GM12878 (cell line): ENCODE data around the gene NPAS3. TPM values are rescaled to one million over a fixed set of nuclear protein-coding genes. Genes with fewer than 3 reads are reported as not detected.

Experiments
- ATAC-seq: fragments of 200-7000 bp; cut with Tn5 transposase; 3 replicates; pipeline ENCODE4 v1.9.1; 2020; ENCODE audit warnings: mild to moderate bottlenecking, moderate library complexity
- BruUV-seq: library from RNA; stranded (reverse); fragments of 400-500 nt; replicated peaks from 2 replicates; lab custom pipeline; 2021; lab: Mats Ljungman, UMichigan
- CTCF ChIA-PET: fragments of 300-600 bp; sonication (Branson Sonifier 250); formaldehyde crosslinking; extraction: SDS; loops from one replicate; lab custom pipeline; 2021; ENCODE audit warnings: inconsistent platforms; lab: Yijun Ruan, JAX
- POLR2A ChIA-PET: fragments of 350-600 bp; formaldehyde crosslinking; extraction: SDS; loops from one replicate; lab custom pipeline; 2021; ENCODE audit warnings: inconsistent platforms; lab: Charles Lee
- RAD21 ChIA-PET: fragments of 300-600 bp; sonication (Branson Sonifier 250); formaldehyde crosslinking; loops from one replicate; lab custom pipeline; 2023; ENCODE audit warnings: antibody characterized with exemption; ENCODE audit not compliant: unreplicated experiment; lab: Charles Lee
- SMC1A ChIA-PET: fragments of 300-600 bp; sonication (Branson Sonifier 250); formaldehyde crosslinking; loops from one replicate; lab custom pipeline; 2023; ENCODE audit not compliant: unreplicated experiment, uncharacterized antibody; lab: Charles Lee
- DNase-seq: peaks from one replicate; pipeline ENCODE4 v3.0.0-alpha.2; 2011; ENCODE audit warnings: low read depth, low spot score
- FAIRE-seq: peaks from 3 replicates; lab custom pipeline; 2011; peaks lifted over from hg19 to GRCh38; lab: Jason Lieb, UNC
- H2AFZ ChIP-seq: 2 replicates; pipeline ENCODE4 v1.6.0; 2011; ENCODE audit warnings: low read depth, low read length, control low read depth; ENCODE audit not compliant: control insufficient read depth
- H3K27ac ChIP-seq: 2 replicates; pipeline ENCODE4 v1.5.1; 2011; ENCODE audit warnings: control low read depth; ENCODE audit not compliant: control insufficient read depth, insufficient read depth
- H3K27me3 ChIP-seq, 2 experiments: replicated peaks in 1 of 2; 2 replicates each; pipeline versions ENCODE4 v1.6.0 to v1.6.1; 2011; ENCODE audit warnings: low read length in 1 of 2; ENCODE audit not compliant: control insufficient read depth in 2 of 2, insufficient read depth in 2 of 2
- H3K36me3 ChIP-seq, 2 experiments: 2 replicates each; pipeline ENCODE4 v1.5.1; 2011; ENCODE audit warnings: low read length in 1 of 2; ENCODE audit not compliant: control insufficient read depth in 2 of 2, insufficient read depth in 2 of 2
- H3K4me1 ChIP-seq: 2 replicates; pipeline ENCODE4 v1.6.1; 2011; ENCODE audit warnings: mild to moderate bottlenecking, low read length, moderate library complexity, mixed read lengths; ENCODE audit not compliant: control insufficient read depth, insufficient read depth
- H3K4me2 ChIP-seq: 2 replicates; pipeline ENCODE4 v1.6.0; 2011; ENCODE audit warnings: control low read depth; ENCODE audit not compliant: control insufficient read depth, insufficient read depth
- H3K4me3 ChIP-seq: fragments of 200-600 bp; sonication (generic); 2 replicates; pipeline ENCODE4 v1.5.1; 2016
- H3K79me2 ChIP-seq: 2 replicates; pipeline ENCODE4 v1.6.0; 2011; ENCODE audit warnings: low read length; ENCODE audit not compliant: control insufficient read depth, insufficient read depth
- H3K9ac ChIP-seq: 2 replicates; pipeline ENCODE4 v1.8.0; 2011; ENCODE audit warnings: low read length, control low read depth, mixed read lengths; ENCODE audit not compliant: control insufficient read depth, insufficient read depth
- H3K9me3 ChIP-seq: replicated peaks from 3 replicates; pipeline ENCODE4 v1.5.1; 2011; ENCODE audit warnings: mild to moderate bottlenecking, low read length; ENCODE audit not compliant: control insufficient read depth, insufficient read depth
- H4K20me1 ChIP-seq: 2 replicates; pipeline ENCODE4 v1.6.0; 2011; ENCODE audit not compliant: control insufficient read depth, insufficient read depth
- ASH2L ChIP-seq: fragments of 300-600, 200-600 bp; sonication (generic); IDR thresholded peaks from 2 replicates; pipeline ENCODE4 v1.6.1; 2017; ENCODE audit warnings: low read depth, mild to moderate bottlenecking, borderline replicate concordance
- BRCA1 ChIP-seq: IDR thresholded peaks from 2 replicates; pipeline ENCODE4 v1.6.1; 2011; ENCODE audit warnings: low read depth, low read length, improper control_type of control experiment
- ETV6 ChIP-seq, 2 experiments: fragments of 450-650 bp in 1 of 2; IDR thresholded peaks in 1 of 2; conservative IDR thresholded peaks in 1 of 2; 2 replicates each; pipeline ENCODE4 v1.6.1; 2014; ENCODE audit warnings: antibody characterized with exemption in 1 of 2, borderline replicate concordance in 1 of 2, low read depth in 1 of 2, mild to moderate bottlenecking in 1 of 2, moderate library complexity in 1 of 2
- JUNB ChIP-seq: IDR thresholded peaks from 2 replicates; pipeline ENCODE4 v1.6.1; 2016; ENCODE audit warnings: antibody characterized with exemption, mild to moderate bottlenecking
- LARP7 ChIP-seq: fragments of 450-650 bp; IDR thresholded peaks from 2 replicates; pipeline ENCODE4 v1.6.1; 2017; ENCODE audit warnings: mild to moderate bottlenecking
- NBN ChIP-seq: fragments of 450-650 bp; IDR thresholded peaks from 2 replicates; pipeline ENCODE4 v1.6.1; 2016
- NFYA ChIP-seq: IDR thresholded peaks from 2 replicates; pipeline ENCODE4 v1.6.1; 2011; ENCODE audit warnings: low read depth, mild to moderate bottlenecking, low read length, improper control_type of control experiment, borderline replicate concordance
- NRF1 ChIP-seq: conservative IDR thresholded peaks from 2 replicates; pipeline ENCODE4 v1.6.1; 2011; ENCODE audit warnings: mild to moderate bottlenecking, low read depth, low read length, improper control_type of control experiment
- PAX8 ChIP-seq: fragments of 450-650 bp; IDR thresholded peaks from 2 replicates; pipeline ENCODE4 v1.6.1; 2017; ENCODE audit warnings: mild to moderate bottlenecking, moderate library complexity
- PML ChIP-seq: IDR thresholded peaks from 2 replicates; pipeline ENCODE4 v1.6.1; 2012; ENCODE audit warnings: low read length, inconsistent platforms
- SIN3A ChIP-seq: IDR thresholded peaks from 2 replicates; pipeline ENCODE4 v1.6.1; 2012; ENCODE audit warnings: low read depth, low read length, improper control_type of control experiment
- SIX5 ChIP-seq: IDR thresholded peaks from 2 replicates; pipeline ENCODE4 v1.6.1; 2011; ENCODE audit warnings: mild to moderate bottlenecking, low read depth, low read length, moderate library complexity; ENCODE audit not compliant: severe bottlenecking
- TARDBP ChIP-seq: IDR thresholded peaks from 2 replicates; pipeline ENCODE4 v1.6.1; 2016; ENCODE audit warnings: borderline replicate concordance
- YY1 ChIP-seq: IDR thresholded peaks from 2 replicates; pipeline ENCODE4 v1.6.1; 2011; ENCODE audit warnings: low read depth, mild to moderate bottlenecking, low read length
- WGBS: methylation state at CpG from one replicate; pipeline ENCODE4 v1.1.6; 2016; ENCODE audit warnings: low lambda C conversion rate; ENCODE audit not compliant: insufficient replicate concordance, insufficient coverage; ENCODE audit errors: missing lambda C conversion rate; 5-methylcytosine and 5-hydroxymethylcytosine counted together
- in situ Hi-C: fragments of 300-500 bp; cut with MboI; formaldehyde crosslinking; loops from 9 replicates; pipeline ENCODE4 v1.14.3; 2018; ENCODE audit warnings: mixed read lengths
- intact Hi-C: fragments of 100-400 bp; cut with micrococcal nuclease; formaldehyde crosslinking; loops from one replicate; pipeline ENCODE4 v1.14.2; 2022; ENCODE audit not compliant: unreplicated experiment
- polyA plus RNA-seq, 11 experiments: library from polyadenylated mRNA; depleted of rRNA in 4 of 11; unstranded in 6 of 11; stranded (reverse) in 5 of 11; fragments of >200 nt; fragmentation: Nextera tagmentation in 4 of 11; fragmentation: Illumina TruSeq in 1 of 11; extraction: Ambion mirVana in 4 of 11; extraction: Trizol in 1 of 11; gene quantifications; 1 replicate in 1 of 11; 2 replicates in 10 of 11; pipeline versions ENCODE4 v1.2.1 to v1.2.3, GENCODE V29; 2011 to 2016; ENCODE audit warnings: inconsistent platforms in 2 of 11, missing spikeins in 2 of 11, low read depth in 1 of 11
- total RNA-seq, 4 experiments: library from RNA; depleted of rRNA in 3 of 4; stranded (reverse); fragments of >200 nt in 3 of 4; fragmentation: Illumina TruSeq in 1 of 4; extraction: Trizol in 1 of 4; gene quantifications; 2 replicates each; pipeline versions ENCODE4 v1.2.1 to v1.2.3, GENCODE V29; 2013 to 2021
- TF ChIP-seq, protein P1 (sequence below): IDR thresholded peaks from 2 replicates; pipeline ENCODE4 v1.6.1; 2011; ENCODE audit warnings: borderline replicate concordance, low read depth, mild to moderate bottlenecking, moderate library complexity, mixed read lengths, low read length; ENCODE audit not compliant: insufficient read depth; ENCODE audit errors: extremely low read length
- TF ChIP-seq, protein P2 (sequence below): fragments of 450-650 bp; IDR thresholded peaks from 2 replicates; pipeline ENCODE4 v1.6.1; 2016; ENCODE audit warnings: mild to moderate bottlenecking
- TF ChIP-seq, protein P3 (sequence below): fragments of 450-650 bp; IDR thresholded peaks from 2 replicates; pipeline ENCODE4 v1.6.1; 2018; ENCODE audit warnings: borderline replicate concordance, mild to moderate bottlenecking; ENCODE audit not compliant: partially characterized antibody
- TF ChIP-seq, protein P4 (sequence below): fragments of 450-650 bp; IDR thresholded peaks from 2 replicates; pipeline ENCODE4 v1.6.1; 2018; ENCODE audit warnings: mild to moderate bottlenecking, low read depth, moderate library complexity; ENCODE audit not compliant: partially characterized antibody

Gene NPAS3
- total and polyA plus RNA-seq, 10 of the 15 experiments (the other 5 are each of a cell fraction or from before 2014, with no cell fraction given): under 0.01 to 2.7 (median 0.03) TPM; not detected in 6

DNA sequence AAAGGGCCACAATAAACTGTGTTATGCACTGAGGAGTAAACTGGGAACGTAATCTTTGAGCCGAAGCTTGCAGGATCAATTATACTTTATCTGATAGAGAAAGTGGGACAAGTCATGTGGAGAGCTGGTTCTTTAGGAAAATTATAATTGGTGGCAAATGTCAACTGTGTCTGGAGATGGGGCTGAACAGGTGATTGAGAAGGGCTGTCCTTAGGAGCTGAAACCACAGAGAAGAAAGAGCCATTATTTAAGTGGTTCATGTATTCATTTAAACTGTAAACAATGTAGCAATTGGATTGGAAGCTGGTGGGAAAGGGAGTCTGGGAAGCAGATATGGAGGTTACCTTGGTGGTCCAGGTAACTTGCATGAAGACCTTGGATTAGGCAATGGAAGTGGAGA is 193.1 kb downstream of the NPAS3 start:
- ChIA-PET CTCF (no interaction called here), RAD21 (no interaction called here), POLR2A (no interaction called here), SMC1A (interaction anchor here (1.1 kb wide), 1 partner anchor 25 kb away, joined by 3 read pairs; no protein-coding TSS in a partner anchor)
- Histone ChIP-seq H3K4me3 (no peak overlapping the region), H4K20me1 (no peaks in the 10 kb centered on the region), H3K4me2 (no peak overlapping the region), H3K9me3 (no peaks in the 10 kb centered on the region), H3K36me3 (no peaks in the 10 kb centered on the region), H3K79me2 (no peaks in the 10 kb centered on the region), H3K27ac (no peak overlapping the region), H3K4me1 (no peaks in the 10 kb centered on the region), H3K27me3 (no peaks in the 10 kb centered on the region), H2AFZ (no peak overlapping the region), H3K9ac (no peak overlapping the region)
- FAIRE-seq: no peak
- DNase-seq: no peak
- 0% methylated on average over 2 of the region's 2 CpGs for WGBS
- BruUV-seq: no TSS peak
- intact Hi-C loops: no loop called here
- TF ChIP-seq, protein P1, sequence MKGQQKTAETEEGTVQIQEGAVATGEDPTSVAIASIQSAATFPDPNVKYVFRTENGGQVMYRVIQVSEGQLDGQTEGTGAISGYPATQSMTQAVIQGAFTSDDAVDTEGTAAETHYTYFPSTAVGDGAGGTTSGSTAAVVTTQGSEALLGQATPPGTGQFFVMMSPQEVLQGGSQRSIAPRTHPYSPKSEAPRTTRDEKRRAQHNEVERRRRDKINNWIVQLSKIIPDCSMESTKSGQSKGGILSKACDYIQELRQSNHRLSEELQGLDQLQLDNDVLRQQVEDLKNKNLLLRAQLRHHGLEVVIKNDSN: no peak
- TF ChIP-seq PAX8: no peak
- TF ChIP-seq NBN: no peak
- TF ChIP-seq, protein P2, sequence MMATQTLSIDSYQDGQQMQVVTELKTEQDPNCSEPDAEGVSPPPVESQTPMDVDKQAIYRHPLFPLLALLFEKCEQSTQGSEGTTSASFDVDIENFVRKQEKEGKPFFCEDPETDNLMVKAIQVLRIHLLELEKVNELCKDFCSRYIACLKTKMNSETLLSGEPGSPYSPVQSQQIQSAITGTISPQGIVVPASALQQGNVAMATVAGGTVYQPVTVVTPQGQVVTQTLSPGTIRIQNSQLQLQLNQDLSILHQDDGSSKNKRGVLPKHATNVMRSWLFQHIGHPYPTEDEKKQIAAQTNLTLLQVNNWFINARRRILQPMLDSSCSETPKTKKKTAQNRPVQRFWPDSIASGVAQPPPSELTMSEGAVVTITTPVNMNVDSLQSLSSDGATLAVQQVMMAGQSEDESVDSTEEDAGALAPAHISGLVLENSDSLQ: no peak
- no peak for TF ChIP-seq JUNB
- TF ChIP-seq, protein P3, sequence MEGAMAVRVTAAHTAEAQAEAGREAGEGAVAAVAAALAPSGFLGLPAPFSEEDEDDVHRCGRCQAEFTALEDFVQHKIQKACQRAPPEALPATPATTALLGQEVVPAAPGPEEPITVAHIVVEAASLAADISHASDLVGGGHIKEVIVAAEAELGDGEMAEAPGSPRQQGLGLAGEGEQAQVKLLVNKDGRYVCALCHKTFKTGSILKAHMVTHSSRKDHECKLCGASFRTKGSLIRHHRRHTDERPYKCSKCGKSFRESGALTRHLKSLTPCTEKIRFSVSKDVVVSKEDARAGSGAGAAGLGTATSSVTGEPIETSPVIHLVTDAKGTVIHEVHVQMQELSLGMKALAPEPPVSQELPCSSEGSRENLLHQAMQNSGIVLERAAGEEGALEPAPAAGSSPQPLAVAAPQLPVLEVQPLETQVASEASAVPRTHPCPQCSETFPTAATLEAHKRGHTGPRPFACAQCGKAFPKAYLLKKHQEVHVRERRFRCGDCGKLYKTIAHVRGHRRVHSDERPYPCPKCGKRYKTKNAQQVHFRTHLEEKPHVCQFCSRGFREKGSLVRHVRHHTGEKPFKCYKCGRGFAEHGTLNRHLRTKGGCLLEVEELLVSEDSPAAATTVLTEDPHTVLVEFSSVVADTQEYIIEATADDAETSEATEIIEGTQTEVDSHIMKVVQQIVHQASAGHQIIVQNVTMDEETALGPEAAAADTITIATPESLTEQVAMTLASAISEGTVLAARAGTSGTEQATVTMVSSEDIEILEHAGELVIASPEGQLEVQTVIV: no peak
- no peak for TF ChIP-seq PML
- TF ChIP-seq, protein P4, sequence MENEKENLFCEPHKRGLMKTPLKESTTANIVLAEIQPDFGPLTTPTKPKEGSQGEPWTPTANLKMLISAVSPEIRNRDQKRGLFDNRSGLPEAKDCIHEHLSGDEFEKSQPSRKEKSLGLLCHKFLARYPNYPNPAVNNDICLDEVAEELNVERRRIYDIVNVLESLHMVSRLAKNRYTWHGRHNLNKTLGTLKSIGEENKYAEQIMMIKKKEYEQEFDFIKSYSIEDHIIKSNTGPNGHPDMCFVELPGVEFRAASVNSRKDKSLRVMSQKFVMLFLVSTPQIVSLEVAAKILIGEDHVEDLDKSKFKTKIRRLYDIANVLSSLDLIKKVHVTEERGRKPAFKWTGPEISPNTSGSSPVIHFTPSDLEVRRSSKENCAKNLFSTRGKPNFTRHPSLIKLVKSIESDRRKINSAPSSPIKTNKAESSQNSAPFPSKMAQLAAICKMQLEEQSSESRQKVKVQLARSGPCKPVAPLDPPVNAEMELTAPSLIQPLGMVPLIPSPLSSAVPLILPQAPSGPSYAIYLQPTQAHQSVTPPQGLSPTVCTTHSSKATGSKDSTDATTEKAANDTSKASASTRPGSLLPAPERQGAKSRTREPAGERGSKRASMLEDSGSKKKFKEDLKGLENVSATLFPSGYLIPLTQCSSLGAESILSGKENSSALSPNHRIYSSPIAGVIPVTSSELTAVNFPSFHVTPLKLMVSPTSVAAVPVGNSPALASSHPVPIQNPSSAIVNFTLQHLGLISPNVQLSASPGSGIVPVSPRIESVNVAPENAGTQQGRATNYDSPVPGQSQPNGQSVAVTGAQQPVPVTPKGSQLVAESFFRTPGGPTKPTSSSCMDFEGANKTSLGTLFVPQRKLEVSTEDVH: no peak
- no peak for TF ChIP-seq YY1
- no peak for TF ChIP-seq BRCA1
- TF ChIP-seq ASH2L: no peak
- no peak for TF ChIP-seq ETV6 (conservative IDR thresholded peaks at IDR 0.05 in 1 of 2, IDR thresholded peaks at IDR 0.05 in 1 of 2; ENCODE audit: borderline replicate concordance in 1 of 2, low read depth in 1 of 2)
- no peak for TF ChIP-seq LARP7
- TF ChIP-seq SIX5: no peak
- TF ChIP-seq TARDBP: no peak
- TF ChIP-seq NFYA: no peak
- no peak for TF ChIP-seq NRF1
- no peak for TF ChIP-seq SIN3A
- in situ Hi-C loops: no loop called here
- ATAC-seq: no peak
